ENCODE data around the gene PRPS2.
A peak's percentile ranks its signal among the peaks of the same experiment; 100 is the strongest.

PRPS2 gene

DNA sequence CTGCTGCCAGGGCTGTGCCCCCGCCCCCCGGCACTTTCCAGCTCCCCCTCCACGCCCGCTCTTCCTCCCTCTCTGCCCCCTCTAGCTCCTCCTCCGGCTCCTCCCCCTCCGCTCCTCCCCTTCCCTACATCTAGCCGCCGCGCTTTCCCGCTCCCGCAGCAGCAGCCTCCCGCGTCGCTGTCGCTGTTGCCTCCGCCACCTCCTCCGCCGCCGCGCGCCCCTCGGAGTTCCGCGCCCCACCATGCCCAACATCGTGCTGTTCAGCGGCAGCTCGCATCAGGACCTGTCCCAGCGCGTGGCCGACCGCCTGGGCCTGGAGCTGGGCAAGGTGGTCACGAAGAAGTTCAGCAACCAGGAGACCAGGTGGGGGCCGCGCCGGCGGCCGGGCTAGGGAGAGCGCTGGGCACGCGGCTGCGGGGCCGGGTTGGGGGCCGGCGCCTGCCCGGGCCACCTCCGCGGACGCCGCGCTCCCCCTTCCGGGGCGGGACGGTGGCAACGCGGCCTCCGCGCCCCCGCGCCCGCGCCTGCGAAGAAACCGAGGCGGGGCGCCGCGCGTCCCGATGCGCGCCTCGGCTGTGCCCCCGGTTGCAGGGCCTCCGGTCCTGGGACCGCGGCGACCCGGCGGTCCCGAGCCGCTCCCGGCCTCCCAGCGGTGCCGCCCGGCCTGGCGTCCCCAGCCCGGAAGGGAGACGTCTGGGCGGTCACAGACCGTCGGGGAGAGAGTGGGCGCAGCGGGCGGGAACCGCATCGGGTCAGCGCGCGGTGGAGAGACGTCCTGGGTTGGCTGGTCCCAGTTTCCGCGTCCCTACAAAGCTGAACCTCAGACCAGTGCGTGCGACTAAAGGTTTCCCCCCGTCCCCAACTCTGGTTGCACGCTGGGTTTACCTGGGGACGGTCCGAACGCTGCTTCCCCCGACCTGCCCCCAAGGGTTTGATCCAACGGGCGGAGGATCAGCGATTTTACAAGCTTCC is at the start of gene PRPS2:
Gene PRPS2 (plus strand): TSS at position 156 of the 972 bp plus-strand sequence. CDS start 86 bp downstream, at position 242.
- DNase-seq (ENCODE audit: low read depth in 1 of 2, low spot score in 1 of 2) = peak; percentile 26 to 48

GRCh38 chrX:12741416-12741815 is 49.8 kb upstream of the PRPS2 start:
- no peak for DNase-seq (ENCODE audit: low read depth in 1 of 2, low spot score in 1 of 2)

DNA sequence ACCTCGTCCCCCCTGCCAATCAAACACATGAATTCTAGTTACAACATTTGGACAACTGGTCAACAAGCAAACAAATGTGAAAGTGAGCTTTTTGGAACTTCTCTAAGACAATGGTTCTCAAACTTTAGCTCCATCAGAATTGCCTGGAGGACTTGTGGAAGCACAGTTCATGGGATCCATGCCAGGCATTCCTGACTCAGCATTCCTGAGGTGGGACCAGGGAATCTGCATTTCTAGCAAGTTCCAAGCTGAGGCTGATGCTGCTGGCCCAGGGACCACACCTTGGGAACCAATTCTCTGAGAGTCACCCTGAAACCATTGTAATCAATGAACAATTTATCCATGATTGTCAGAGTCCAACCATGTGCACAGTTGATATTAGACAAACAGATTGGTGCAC is 43.8 kb upstream of the PRPS2 start:
- DNase-seq (ENCODE audit: low read depth in 1 of 2, low spot score in 1 of 2) = no peak

DNA sequence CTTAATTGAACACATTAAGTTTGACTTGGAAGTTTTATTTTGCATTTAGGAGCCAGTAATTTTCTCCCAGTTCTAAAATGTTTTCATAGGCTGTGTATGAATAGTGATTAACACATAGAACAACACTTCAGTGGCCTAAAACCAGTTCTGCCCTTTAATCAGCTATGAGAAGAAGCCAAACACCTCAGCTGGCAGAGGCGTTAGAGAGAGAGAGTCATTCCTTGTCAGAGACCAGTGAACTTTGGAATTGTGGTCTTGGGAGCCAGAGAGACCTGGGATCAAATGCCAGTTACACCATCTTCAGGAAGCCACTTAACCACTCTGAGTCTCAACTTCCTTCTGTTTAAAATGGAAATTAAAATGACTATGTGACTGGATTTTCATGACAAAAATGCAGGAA is 39.3 kb upstream of the PRPS2 start:
- no peak for DNase-seq (ENCODE audit: low read depth in 1 of 2, low spot score in 1 of 2)

DNA sequence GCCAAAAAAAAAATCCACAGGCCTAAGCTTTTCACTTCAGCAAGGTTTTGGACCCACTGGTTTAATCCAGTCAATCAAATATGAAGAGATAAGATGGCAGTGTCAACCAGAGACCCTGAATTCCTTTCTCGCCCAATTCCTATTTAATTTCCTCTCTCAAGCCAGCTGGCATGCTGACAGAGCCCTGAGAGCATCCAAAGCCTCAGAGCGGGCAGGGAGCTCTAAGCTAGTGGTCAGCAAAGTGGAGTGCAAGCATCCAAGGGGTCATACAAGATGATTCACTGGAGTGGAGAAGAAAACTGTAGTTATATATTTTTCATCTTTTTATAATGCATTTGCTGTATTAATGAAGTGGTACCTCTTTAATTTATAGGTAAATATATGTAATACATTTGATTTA is 37.8 kb upstream of the PRPS2 start:
- DNase-seq (ENCODE audit: low read depth in 1 of 2, low spot score in 1 of 2) = no peak

DNA sequence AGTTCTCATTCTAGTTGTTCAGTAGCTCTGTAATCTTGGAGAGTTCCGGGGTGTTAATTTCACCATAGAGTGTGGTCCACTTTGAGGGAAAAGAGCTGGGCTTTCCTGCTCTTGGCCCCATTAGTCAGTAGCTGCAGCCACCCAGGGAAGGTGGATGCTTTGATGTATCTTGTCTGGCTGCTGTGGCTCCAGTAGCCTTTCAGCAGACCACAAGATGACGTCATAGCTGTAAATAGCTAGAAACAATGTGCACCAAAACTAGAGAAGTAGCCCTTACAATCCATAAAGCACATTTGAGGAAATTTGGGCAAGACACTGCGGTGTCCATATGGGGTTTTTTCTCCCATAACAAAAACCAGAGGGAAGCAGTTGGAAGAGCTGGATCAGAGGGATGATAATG is 32.9 kb upstream of the PRPS2 start:
- no peak for DNase-seq (ENCODE audit: low read depth in 1 of 2, low spot score in 1 of 2)

DNA sequence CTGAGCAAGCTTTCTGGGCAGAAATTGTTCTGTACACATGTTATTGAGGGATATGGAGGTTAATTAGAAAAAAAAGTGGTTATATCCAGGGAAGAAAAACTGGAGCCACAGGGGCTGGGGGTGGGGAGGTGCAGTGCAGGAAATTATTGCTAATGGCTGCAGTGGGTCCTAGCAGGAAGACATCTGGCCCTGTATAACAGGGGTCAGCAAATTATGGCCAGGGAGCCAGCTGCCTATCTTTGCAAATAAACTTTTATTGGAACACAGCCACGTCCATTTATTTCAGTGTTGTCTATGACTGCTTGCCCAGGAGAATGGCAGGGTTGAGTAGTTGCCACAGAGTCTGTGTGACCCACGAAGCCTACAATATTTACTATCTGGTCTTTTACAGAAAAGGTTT is 23.4 kb upstream of the PRPS2 start:
- no peak for DNase-seq (ENCODE audit: low read depth in 1 of 2, low spot score in 1 of 2)

DNA sequence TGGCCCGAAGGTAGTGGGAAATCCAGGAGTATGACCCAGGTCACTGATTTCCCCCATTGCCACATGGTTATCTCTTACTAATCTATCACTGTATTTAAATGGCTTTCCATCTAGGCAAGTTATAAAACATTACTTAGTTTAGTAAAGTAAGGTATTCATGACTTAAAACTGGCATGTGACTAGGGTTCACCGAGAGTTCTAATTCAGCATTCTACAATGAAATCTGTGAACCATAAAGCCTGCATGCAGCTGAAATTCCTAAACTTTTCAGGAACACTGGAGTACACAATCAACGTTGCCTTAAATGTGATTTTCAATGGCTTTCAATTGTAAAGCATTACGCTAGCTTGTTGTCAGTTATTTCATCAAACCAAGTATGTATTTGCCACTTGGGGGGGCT is 22.7 kb upstream of the PRPS2 start:
- DNase-seq (ENCODE audit: low read depth in 1 of 2, low spot score in 1 of 2) = no peak

DNA sequence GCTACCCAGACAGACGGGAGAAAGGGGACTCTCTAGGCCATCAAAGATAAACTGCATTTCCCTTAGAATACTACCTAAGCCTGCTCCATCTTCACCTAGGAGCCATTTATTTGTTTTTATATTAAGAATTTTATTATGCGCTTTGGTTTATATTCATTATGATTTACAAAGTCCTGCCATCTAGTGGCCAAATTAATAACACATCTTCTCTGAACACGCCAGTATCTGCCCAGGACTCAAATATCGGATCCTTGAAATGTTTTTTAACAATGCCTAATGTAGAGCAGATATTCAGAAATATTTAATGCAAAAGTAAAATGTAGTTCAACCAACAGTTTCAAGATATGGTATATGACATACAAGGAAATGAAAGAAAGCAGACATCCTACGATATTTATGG is 20.8 kb upstream of the PRPS2 start:
- no peak for DNase-seq (ENCODE audit: low read depth in 1 of 2, low spot score in 1 of 2)

- peak; percentile 40 to 47 for DNase-seq (ENCODE audit: low read depth in 1 of 2, low spot score in 1 of 2)
These were observed 19.7 kb upstream of the PRPS2 start for GRCh38 chrX:12771445-12772069.

DNA sequence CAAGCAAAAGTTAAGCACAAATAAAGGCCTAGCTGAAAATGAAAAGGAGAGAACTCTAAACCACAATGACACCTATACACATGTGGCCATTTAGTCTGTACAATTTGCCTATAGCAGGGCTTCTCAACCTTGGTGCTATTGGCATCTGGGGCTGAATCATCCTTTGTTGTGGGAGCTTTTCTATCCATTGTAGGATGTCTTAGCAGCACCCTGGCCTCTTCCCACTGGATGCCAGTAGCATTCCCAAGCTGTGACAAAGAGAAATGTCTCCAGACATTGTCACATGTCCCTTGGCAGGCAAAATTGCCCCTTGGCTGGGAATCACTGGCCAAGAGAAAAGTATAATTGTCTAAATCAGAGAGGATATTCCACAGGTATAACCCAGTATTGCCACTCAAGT is 13.5 kb upstream of the PRPS2 start:
- no peak for DNase-seq (ENCODE audit: low read depth in 1 of 2, low spot score in 1 of 2)

DNA sequence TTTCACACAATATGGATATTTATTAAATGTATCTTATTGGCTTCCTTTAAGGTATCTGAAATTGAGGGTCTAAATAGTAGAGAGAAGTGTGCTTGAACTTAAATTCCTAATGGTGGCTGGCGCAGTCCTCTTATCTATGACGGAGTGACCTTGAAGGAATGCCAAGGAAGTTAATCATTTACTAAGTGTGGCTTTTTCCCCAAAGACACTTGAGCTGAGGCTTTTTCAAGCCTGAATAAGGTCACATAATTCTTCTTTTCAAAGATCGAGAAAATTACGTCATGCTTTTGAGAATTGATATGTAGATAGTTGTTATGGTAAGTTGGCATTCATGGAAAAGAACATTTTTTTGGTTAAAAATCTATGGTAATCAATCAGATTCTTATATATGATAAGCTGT is 11.7 kb upstream of the PRPS2 start:
- DNase-seq (ENCODE audit: low read depth in 1 of 2, low spot score in 1 of 2) = no peak

GRCh38 chrX:12788645-12789044 is 2.6 kb upstream of the PRPS2 start:
- DNase-seq (ENCODE audit: low read depth in 1 of 2, low spot score in 1 of 2) = no peak

GRCh38 chrX:12789976-12790375 is 1.2 kb upstream of the PRPS2 start:
- DNase-seq (ENCODE audit: low read depth in 1 of 2, low spot score in 1 of 2) = no peak

DNA sequence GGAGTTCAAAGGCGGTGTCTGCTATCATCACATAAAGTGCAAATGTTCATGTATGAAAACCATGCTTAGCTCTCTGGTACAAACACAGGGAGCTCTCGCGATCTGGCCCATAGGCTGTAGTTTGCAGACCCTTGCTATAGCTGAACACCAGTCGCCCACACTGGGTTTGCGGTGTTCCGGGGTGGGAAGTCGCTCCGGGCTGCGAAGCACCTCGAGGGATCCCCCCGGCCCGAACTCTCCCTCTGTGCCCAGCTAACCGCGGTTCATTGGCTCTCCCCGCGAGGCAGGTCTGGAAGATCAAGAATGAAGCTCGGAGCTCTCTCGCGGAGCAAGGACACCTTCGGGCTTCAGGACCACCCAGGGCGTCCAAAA is 341 bp upstream of the PRPS2 start:
- DNase-seq (ENCODE audit: low read depth in 1 of 2, low spot score in 1 of 2) = no peak

DNA sequence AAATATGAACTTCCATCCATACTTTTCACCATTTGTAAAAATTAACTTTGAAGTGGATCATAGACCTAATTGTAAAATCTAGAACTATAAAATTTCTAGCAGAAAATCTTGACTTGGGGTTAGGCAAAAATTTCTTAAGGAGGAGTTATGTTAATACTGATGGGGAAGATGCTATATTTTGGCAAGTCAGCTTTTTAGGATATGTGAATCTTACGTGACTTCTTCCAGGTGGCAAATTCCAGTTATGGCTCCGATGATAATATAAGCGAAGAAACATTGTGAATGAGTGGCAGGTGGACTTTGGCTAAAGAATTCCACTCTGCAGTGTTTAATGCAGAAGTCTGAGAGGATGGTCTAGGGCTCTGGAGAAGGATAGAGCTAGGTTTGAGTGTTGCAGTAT is 1.5 kb downstream of the PRPS2 start:
- DNase-seq (ENCODE audit: low read depth in 1 of 2, low spot score in 1 of 2) = no peak

GRCh38 chrX:12794654-12795053 is 3.4 kb downstream of the PRPS2 start:
- no peak for DNase-seq (ENCODE audit: low read depth in 1 of 2, low spot score in 1 of 2)

GRCh38 chrX:12798601-12799000 is 7.4 kb downstream of the PRPS2 start:
- no peak for DNase-seq (ENCODE audit: low read depth in 1 of 2, low spot score in 1 of 2)

DNA sequence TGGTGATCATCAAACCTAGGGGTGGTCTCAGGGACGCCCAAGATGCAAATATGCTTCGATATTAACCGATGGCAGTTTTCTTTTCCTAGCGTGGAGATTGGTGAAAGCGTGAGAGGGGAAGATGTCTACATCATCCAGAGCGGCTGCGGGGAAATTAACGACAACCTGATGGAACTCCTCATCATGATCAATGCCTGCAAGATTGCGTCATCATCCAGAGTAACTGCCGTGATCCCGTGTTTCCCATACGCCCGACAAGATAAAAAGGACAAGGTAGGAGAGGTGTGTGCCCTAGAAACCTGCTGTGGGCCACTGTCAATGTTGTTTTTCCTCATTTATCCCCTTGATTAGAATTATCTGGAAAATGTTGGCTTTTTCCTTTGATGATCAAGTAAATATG is 7.9 kb downstream of the PRPS2 start:
- no peak for DNase-seq (ENCODE audit: low read depth in 1 of 2, low spot score in 1 of 2)

DNA sequence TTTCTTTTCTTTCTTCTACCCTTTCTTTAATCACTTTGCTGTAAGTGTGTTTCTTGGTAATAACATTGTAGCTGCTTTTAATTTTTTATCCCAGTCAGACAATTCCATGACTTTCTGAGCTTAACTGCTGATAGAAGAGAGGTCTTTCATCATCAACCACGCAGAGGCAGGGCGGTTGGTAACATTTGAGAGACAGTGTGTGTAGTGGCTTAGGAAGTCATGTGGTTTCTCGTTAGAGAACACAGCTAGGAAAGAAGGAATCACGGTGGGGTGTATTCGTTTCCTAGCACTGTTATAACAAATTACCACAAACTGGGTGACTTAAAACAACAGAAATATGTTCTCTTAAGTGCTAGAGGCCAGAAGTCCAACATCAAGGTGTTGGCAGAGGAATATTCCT is 11.5 kb downstream of the PRPS2 start:
- DNase-seq (ENCODE audit: low read depth in 1 of 2, low spot score in 1 of 2) = no peak

- no peak for DNase-seq (ENCODE audit: low read depth in 1 of 2, low spot score in 1 of 2)
These were observed 13.4 kb downstream of the PRPS2 start for GRCh38 chrX:12804655-12805054.

- DNase-seq (ENCODE audit: low read depth in 1 of 2, low spot score in 1 of 2) = no peak
These were observed 14.1 kb downstream of the PRPS2 start for GRCh38 chrX:12805333-12805732.

DNA sequence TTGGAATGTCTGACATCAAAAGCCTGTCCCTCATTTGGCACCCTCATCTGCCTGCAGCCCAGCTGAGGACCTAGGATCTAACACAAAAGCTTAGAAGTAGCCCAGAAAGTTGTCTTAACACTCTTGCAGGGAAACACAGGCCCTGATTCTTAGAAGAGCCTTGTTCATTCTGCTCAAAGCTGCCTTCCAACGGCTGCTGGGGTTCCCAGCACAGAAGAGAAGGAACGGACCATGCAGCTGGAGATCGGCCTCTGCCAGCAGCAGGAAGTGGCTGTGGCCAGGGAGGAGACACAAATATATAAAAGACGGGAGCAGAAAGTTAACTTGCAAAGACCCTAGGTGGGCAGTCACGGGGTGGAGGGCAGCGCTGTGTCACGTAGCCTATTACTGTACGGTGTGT is 20.4 kb downstream of the PRPS2 start:
- DNase-seq (ENCODE audit: low read depth in 1 of 2, low spot score in 1 of 2) = no peak
